NCI-H1436 treated with DMSO at 0.1 percent for 48 hours (cell line): Measurements from ENCODE around the gene PGAP1.

Experiments used
- DNase-seq: peaks from one replicate; lab custom pipeline; 2025; lab: John Stamatoyannopoulos, UW

PGAP1 gene

DNA sequence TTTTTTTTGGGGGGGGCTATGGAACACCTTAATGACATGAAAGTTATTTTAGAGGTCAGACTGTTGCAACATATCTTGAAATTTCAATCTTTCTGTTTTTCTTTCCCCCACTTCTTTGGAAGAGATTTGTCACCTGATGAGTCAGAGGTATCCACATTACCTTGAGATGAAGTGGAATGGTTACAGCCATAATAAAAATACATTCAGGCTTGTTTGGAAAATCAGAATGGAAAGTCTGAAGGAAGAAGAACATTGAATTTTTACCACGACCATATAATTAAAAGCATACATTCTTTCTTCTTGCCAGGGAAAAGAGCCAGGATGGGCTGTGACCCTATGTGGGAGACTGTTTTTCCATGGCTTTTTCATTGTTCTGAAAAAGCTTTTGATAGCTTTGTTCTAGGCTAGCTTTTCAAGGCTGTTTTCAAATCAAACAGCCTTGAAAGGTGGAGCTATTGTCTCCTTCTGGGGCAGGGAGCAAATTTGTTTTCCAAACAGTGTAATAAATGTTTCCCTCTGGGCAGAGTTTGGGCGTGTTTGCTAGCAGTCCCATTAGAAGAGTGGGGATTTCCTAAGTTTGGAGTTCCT lies 124.7 kb downstream of the PGAP1 start:
- no peak for DNase-seq

DNA sequence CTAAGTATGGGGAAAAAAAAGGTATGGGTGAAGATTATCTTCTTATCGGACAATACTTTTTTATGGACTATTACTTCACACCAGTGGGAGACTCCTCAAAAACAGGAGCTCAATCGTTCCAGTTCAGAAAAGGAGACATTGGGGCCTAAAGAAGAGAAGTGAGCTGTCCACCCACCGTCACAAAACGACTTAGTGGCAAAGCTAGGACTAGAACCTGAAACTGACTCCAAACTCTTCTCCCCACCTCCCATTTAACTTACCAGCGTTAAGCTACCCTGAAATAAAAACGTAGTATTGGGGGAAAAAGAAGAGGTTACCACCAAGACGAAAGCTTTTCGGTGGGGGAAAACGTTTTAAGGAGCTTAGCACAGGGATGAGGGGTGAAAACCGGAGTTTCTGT lies 127.5 kb downstream of the PGAP1 start:
- DNase-seq = no peak

GRCh38 chr2:196792865-196793264 lies 133.6 kb downstream of the PGAP1 start:
- DNase-seq = no peak

GRCh38 chr2:196783431-196784094 lies 142.9 kb downstream of the PGAP1 start:
- DNase-seq = no peak
